ENCODE measurements around the gene IL2RG. TPM values are rescaled to one million over a fixed set of nuclear protein-coding genes. Genes with fewer than 3 reads are reported as not detected.

Gene IL2RG
- total and polyA plus RNA-seq, 4 donors, result 1.4 to 7.6 (median 5.7) TPM

DNA sequence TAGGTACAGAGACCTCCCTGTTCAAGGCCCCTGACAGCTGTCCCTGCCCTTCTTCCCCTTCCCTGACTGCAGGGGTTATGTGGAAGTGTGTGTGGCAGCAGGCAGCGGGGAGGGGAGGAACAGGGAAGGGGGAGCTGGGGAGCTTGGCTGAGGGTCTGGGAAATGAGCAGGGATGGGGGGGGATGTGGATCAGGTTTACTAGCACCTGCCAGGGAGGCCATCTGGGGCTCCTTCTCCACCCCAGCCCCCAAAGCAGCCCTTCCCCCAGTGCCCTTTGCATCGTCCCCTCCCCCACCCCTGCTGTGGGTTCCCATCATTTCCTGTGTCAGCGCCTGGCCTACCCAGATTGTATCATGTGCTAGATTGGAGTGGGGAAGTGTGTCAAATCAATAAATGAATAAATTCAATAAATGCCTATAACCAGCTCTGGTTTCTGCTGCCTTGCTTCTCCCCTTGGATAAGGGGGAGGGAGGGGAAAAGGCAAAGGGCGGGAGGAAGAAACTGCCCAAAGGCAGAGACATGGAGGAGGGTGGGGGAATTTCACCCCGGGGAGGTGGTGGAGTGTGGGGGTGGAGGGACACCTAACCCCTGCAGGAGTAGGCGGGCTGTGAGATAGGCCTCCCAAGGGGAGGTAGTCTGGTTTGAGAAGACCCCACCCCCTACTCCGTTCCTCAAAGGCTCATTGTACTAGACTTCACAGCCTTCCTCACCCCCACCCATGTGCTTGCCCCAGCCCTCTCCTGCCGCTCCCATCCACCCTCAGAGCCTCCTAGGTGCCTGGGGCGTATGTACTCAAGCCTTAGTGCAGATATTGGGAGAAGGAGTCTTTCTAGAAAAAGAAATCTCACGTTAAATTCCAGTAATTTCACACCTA lies 8.0 kb downstream of the IL2RG start:
- WGBS, 2 donors, result 26 to 44% methylated on average over 9 to 10 of the region's 10 CpGs
- Histone ChIP-seq H3K27ac (ENCODE audit: low read depth in 1 of 2, low read length in 2 of 2) (no peak overlapping the region), H3K9me3 (ENCODE audit: control insufficient read depth, low read length) (no peaks in the 10 kb centered on the region), H3K4me3 (ENCODE audit: low read length in 2 of 2) (no peak overlapping the region), H3K4me1 (ENCODE audit: control insufficient read depth in 1 of 2, insufficient read depth in 2 of 2, low read length in 2 of 2) (no peaks in the 10 kb centered on the region), H3K36me3 (ENCODE audit: control insufficient read depth in 1 of 2, insufficient read depth in 2 of 2, low read length in 1 of 2) (no peaks in the 10 kb centered on the region), H3K27me3 (ENCODE audit: control insufficient read depth in 1 of 2, insufficient read depth in 2 of 2, low read length in 1 of 2) (no peaks in the 10 kb centered on the region)
- DNase-seq (peak in 1 of 2 donors; percentile 50), ATAC-seq (ENCODE audit: low FRiP score) (peak; percentile 6)
- intact Hi-C loops (cut with DNase I), result no loop called here

DNA sequence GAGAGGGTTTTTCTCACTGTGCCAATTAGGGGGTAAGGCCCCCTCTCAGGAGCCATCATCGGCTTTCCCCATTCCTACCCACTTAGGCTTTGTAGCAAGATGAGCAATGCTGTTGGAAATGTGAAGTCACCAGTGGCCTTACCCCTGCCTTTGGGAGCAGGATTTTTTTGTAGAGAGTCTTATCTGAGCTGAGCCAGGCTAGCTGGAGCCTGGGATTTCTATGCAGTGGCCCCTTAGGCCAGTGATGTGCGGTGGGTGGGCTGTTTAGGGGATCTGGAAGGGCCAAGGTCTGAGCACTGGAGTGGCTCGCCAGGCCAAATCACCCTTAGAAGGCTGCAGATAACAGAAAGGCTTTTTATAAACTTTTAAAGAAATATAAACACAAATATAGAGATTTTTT lies 9.1 kb downstream of the IL2RG start:
- H3K27ac ChIP-seq (ENCODE audit: low read depth in 1 of 2, low read length in 2 of 2), result no peak overlapping the region
- no peaks in the 10 kb centered on the region for H3K9me3 ChIP-seq (ENCODE audit: control insufficient read depth, low read length)
- no peak overlapping the region for H3K4me3 ChIP-seq (ENCODE audit: low read length in 2 of 2)
- H3K36me3 ChIP-seq (ENCODE audit: control insufficient read depth in 1 of 2, insufficient read depth in 2 of 2, low read length in 1 of 2), result no peaks in the 10 kb centered on the region
- H3K4me1 ChIP-seq (ENCODE audit: control insufficient read depth in 1 of 2, insufficient read depth in 2 of 2, low read length in 2 of 2), result no peaks in the 10 kb centered on the region
- DNase-seq (peak in 1 of 2 donors; percentile 20), ATAC-seq (ENCODE audit: low FRiP score) (no peak)
- no peaks in the 10 kb centered on the region for H3K27me3 ChIP-seq (ENCODE audit: control insufficient read depth in 1 of 2, insufficient read depth in 2 of 2, low read length in 1 of 2)
- 62 to 68% methylated on average over 3 of the region's 3 CpGs for WGBS, 2 donors
- intact Hi-C loops (cut with DNase I), result no loop called here

DNA sequence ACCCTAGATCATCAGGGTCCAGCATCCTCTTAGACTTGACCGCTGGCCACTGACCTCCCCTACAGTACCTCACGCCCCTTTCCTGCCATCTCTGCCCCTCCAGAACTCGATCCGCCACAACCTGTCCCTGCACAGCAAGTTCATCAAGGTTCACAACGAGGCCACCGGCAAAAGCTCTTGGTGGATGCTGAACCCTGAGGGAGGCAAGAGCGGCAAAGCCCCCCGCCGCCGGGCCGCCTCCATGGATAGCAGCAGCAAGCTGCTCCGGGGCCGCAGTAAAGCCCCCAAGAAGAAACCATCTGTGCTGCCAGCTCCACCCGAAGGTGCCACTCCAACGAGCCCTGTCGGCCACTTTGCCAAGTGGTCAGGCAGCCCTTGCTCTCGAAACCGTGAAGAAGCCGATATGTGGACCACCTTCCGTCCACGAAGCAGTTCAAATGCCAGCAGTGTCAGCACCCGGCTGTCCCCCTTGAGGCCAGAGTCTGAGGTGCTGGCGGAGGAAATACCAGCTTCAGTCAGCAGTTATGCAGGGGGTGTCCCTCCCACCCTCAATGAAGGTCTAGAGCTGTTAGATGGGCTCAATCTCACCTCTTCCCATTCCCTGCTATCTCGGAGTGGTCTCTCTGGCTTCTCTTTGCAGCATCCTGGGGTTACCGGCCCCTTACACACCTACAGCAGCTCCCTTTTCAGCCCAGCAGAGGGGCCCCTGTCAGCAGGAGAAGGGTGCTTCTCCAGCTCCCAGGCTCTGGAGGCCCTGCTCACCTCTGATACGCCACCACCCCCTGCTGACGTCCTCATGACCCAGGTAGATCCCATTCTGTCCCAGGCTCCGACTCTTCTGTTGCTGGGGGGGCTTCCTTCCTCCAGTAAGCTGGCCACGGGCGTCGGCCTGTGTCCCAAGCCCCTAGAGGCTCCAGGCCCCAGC lies 10.5 kb downstream of the IL2RG start:
- no peaks in the 10 kb centered on the region for H3K4me1 ChIP-seq (ENCODE audit: control insufficient read depth in 1 of 2, insufficient read depth in 2 of 2, low read length in 2 of 2)
- WGBS, 2 donors, result 64 to 85% methylated on average over 31 of the region's 31 CpGs
- H3K27ac ChIP-seq (ENCODE audit: low read depth in 1 of 2, low read length in 2 of 2), result no peak overlapping the region
- no peaks in the 10 kb centered on the region for H3K9me3 ChIP-seq (ENCODE audit: control insufficient read depth, low read length)
- no peak overlapping the region for H3K4me3 ChIP-seq (ENCODE audit: low read length in 2 of 2)
- DNase-seq (peak in 1 of 2 donors; percentile 31), ATAC-seq (ENCODE audit: low FRiP score) (peak; percentile 15)
- no peaks in the 10 kb centered on the region for H3K36me3 ChIP-seq (ENCODE audit: control insufficient read depth in 1 of 2, insufficient read depth in 2 of 2, low read length in 1 of 2)
- intact Hi-C loops (cut with DNase I), result no loop called here
- no peaks in the 10 kb centered on the region for H3K27me3 ChIP-seq (ENCODE audit: control insufficient read depth in 1 of 2, insufficient read depth in 2 of 2, low read length in 1 of 2)

DNA sequence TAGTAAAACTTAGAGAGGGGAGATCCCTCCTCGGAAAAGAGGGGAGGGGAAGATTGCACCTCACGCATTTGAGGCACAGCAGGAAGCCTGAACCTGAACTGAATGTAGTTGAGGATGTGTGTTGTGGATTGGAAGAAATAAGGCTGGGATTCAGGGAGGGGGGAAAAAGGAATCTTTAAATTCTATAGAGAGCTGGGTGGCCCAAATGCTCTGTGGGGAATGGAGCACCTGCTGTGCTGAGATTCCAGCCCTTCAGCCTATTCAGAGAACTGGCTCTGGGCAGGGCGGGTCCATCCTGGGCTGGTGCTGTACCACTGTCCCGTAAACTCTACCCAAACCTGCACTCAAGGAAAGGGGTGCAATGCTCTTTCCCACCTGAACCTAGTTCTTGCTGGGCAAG lies 11.6 kb downstream of the IL2RG start:
- intact Hi-C loops (cut with DNase I), result no loop called here
- 59 to 91% methylated on average over 4 of the region's 4 CpGs for WGBS, 2 donors
- no peak for ATAC-seq (ENCODE audit: low FRiP score)

DNA sequence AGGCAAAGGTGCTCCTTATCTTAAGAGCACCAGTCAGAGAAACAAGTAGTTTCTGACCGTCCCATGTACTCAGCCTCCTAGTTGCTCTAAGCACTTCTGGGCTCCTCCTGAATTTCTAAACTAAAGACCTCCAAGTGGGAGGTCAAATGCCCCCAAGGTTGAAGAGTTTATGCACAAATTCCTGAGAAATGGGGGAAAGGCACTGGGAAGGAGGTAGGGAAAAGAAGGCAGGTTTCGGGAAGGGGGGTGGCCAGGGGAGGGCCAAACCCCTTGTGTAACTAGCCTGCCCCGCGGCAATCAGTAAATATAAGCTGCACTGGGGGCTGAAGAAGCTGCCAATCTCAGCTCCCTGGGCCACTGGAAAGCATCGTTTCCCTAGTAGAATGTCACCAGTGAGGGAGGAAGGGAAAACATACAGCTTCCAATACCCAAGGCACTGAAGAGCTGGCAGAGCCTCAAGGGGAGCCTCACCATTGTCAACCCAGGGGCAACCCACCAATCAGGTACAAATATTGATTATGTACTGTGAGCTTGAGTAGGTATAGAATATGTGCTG lies 12.3 kb downstream of the IL2RG start:
- 50 to 69% methylated on average over 5 of the region's 5 CpGs for WGBS, 2 donors
- DNase-seq, result no peak
- Histone ChIP-seq H3K4me1 (ENCODE audit: control insufficient read depth in 1 of 2, insufficient read depth in 2 of 2, low read length in 2 of 2) (no peaks in the 10 kb centered on the region), H3K27me3 (ENCODE audit: control insufficient read depth in 1 of 2, insufficient read depth in 2 of 2, low read length in 1 of 2) (no peaks in the 10 kb centered on the region), H3K27ac (ENCODE audit: low read depth in 1 of 2, low read length in 2 of 2) (no peak overlapping the region), H3K36me3 (ENCODE audit: control insufficient read depth in 1 of 2, insufficient read depth in 2 of 2, low read length in 1 of 2) (no peaks in the 10 kb centered on the region), H3K4me3 (ENCODE audit: low read length in 2 of 2) (no peak overlapping the region), H3K9me3 (ENCODE audit: control insufficient read depth, low read length) (no peaks in the 10 kb centered on the region)
- intact Hi-C loops (cut with DNase I), result no loop called here
- no peak for ATAC-seq (ENCODE audit: low FRiP score)

More for the DNA sequence above, 11.6 kb downstream of the IL2RG start:
- Histone ChIP-seq H3K4me1 (ENCODE audit: control insufficient read depth in 1 of 2, insufficient read depth in 2 of 2, low read length in 2 of 2) (no peaks in the 10 kb centered on the region), H3K27ac (ENCODE audit: low read depth in 1 of 2, low read length in 2 of 2) (no peak overlapping the region), H3K27me3 (ENCODE audit: control insufficient read depth in 1 of 2, insufficient read depth in 2 of 2, low read length in 1 of 2) (no peaks in the 10 kb centered on the region), H3K4me3 (ENCODE audit: low read length in 2 of 2) (no peak overlapping the region), H3K36me3 (ENCODE audit: control insufficient read depth in 1 of 2, insufficient read depth in 2 of 2, low read length in 1 of 2) (no peaks in the 10 kb centered on the region), H3K9me3 (ENCODE audit: control insufficient read depth, low read length) (no peaks in the 10 kb centered on the region)
- DNase-seq, result no peak

DNA sequence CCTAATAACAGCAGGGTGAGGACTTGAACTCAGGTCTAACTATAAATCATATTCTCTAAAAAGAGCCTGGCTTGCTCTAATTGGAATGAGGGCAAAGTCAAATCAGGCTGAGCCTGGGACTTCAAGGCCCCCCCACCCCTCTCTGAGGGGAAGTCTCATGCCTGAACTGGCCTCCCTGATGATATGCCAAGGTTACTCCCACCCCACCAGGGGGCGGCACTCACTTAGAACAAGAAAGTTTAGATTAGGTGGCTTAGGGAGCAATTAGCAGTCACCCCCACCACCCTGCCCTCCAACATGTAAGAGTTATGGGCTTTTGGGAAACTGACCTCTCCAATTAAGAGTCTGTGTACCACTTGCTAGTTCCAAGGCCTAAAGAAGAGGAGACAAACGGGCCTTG lies 13.1 kb downstream of the IL2RG start:
- intact Hi-C loops (cut with DNase I), result no loop called here

DNA sequence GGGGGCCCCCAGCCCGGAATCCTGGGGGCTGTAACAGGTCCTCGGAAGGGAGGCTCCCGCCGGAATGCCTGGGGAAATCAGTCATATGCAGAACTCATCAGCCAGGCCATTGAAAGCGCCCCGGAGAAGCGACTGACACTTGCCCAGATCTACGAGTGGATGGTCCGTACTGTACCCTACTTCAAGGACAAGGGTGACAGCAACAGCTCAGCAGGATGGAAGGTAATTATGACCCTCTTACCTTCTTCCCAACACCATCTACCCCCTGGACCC lies 14.7 kb downstream of the IL2RG start:
- no peaks in the 10 kb centered on the region for H3K9me3 ChIP-seq (ENCODE audit: control insufficient read depth, low read length)
- no peaks in the 10 kb centered on the region for H3K36me3 ChIP-seq (ENCODE audit: control insufficient read depth in 1 of 2, insufficient read depth in 2 of 2, low read length in 1 of 2)
- peak; percentile 16 for ATAC-seq (ENCODE audit: low FRiP score)
- 7 to 25% methylated on average over 9 of the region's 9 CpGs for WGBS, 2 donors
- H3K4me1 ChIP-seq (ENCODE audit: control insufficient read depth in 1 of 2, insufficient read depth in 2 of 2, low read length in 2 of 2), result no peaks in the 10 kb centered on the region
- no peak overlapping the region for H3K27ac ChIP-seq (ENCODE audit: low read depth in 1 of 2, low read length in 2 of 2)
- intact Hi-C loops (cut with DNase I), result no loop called here
- peak overlapping the region; percentile 52 to 60 for H3K4me3 ChIP-seq (ENCODE audit: low read length in 2 of 2)
- no peaks in the 10 kb centered on the region for H3K27me3 ChIP-seq (ENCODE audit: control insufficient read depth in 1 of 2, insufficient read depth in 2 of 2, low read length in 1 of 2)
- DNase-seq, result no peak

More for the DNA sequence above, 13.1 kb downstream of the IL2RG start:
- Histone ChIP-seq H3K4me1 (ENCODE audit: control insufficient read depth in 1 of 2, insufficient read depth in 2 of 2, low read length in 2 of 2) (no peaks in the 10 kb centered on the region), H3K4me3 (ENCODE audit: low read length in 2 of 2) (no peak overlapping the region), H3K27me3 (ENCODE audit: control insufficient read depth in 1 of 2, insufficient read depth in 2 of 2, low read length in 1 of 2) (no peaks in the 10 kb centered on the region), H3K36me3 (ENCODE audit: control insufficient read depth in 1 of 2, insufficient read depth in 2 of 2, low read length in 1 of 2) (no peaks in the 10 kb centered on the region), H3K27ac (ENCODE audit: low read depth in 1 of 2, low read length in 2 of 2) (no peak overlapping the region), H3K9me3 (ENCODE audit: control insufficient read depth, low read length) (no peaks in the 10 kb centered on the region)
- peak; percentile 71 to 82 for DNase-seq
- no peak for ATAC-seq (ENCODE audit: low FRiP score)
- 34 to 41% methylated on average over 2 of the region's 2 CpGs for WGBS, 2 donors

DNA sequence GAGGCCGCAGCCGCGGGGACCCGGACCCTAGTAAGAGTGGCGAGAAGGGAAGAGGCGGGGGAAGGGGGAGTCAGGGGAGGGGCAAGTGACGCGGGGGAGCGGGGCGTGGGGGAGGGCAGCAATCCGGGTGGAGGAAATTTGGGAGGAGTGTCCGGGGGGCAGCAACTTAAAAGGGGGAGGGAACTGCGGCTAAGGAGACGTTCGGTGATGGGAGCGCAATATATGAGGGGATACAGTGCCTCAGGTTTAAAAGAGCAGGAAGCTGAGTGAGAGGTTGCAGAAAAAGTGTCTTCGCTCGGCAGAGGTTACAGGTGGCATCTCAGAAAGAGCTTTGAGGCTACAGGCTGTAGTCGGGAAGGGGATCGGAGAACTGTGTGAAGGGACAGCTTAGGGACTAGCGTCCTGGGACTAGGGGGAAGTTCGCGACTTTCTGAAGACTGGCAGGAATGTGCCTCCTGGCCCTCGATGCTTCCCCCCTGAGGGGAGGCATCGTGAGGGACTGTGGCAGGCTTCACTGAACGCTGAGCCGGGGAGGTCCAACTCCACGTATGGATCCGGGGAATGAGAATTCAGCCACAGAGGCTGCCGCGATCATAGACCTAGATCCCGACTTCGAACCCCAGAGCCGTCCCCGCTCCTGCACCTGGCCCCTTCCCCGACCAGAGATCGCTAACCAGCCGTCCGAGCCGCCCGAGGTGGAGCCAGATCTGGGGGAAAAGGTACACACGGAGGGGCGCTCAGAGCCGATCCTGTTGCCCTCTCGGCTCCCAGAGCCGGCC lies 15.2 kb downstream of the IL2RG start:
- Histone ChIP-seq H3K9me3 (ENCODE audit: control insufficient read depth, low read length) (no peaks in the 10 kb centered on the region), H3K4me1 (ENCODE audit: control insufficient read depth in 1 of 2, insufficient read depth in 2 of 2, low read length in 2 of 2) (no peaks in the 10 kb centered on the region), H3K27ac (ENCODE audit: low read depth in 1 of 2, low read length in 2 of 2) (peak overlapping the region in 1 of 2 donors; percentile 52), H3K36me3 (ENCODE audit: control insufficient read depth in 1 of 2, insufficient read depth in 2 of 2, low read length in 1 of 2) (no peaks in the 10 kb centered on the region), H3K27me3 (ENCODE audit: control insufficient read depth in 1 of 2, insufficient read depth in 2 of 2, low read length in 1 of 2) (no peaks in the 10 kb centered on the region), H3K4me3 (ENCODE audit: low read length in 2 of 2) (peak overlapping the region; percentile 52 to 60)
- ATAC-seq (ENCODE audit: low FRiP score) (peak; percentile 87), DNase-seq (peak in 1 of 2 donors; percentile 74)
- 1 to 15% methylated on average over 45 to 46 of the region's 46 CpGs for WGBS, 2 donors
- intact Hi-C loops (cut with DNase I), result no loop called here
